DOHH2 (cell line): ENCODE data around the gene TBCD.

Source experiments
- EZH2phosphoT487 ChIP-seq: fragments of 200-600 bp; sonication (generic); IDR thresholded peaks from 2 replicates; pipeline ENCODE4 v1.6.1; 2017; ENCODE audit warnings: borderline replicate concordance, mild to moderate bottlenecking, antibody characterized with exemption, low read length, moderate library complexity, mixed read lengths
- TF ChIP-seq, protein P1 (sequence below): fragments of 200-600 bp; sonication (generic); IDR thresholded peaks from one replicate; pipeline ENCODE4 v1.5.1; 2014; ENCODE audit warnings: antibody characterized with exemption, mild to moderate bottlenecking, low read depth, low read length; ENCODE audit not compliant: poor library complexity, severe bottlenecking

DNA sequence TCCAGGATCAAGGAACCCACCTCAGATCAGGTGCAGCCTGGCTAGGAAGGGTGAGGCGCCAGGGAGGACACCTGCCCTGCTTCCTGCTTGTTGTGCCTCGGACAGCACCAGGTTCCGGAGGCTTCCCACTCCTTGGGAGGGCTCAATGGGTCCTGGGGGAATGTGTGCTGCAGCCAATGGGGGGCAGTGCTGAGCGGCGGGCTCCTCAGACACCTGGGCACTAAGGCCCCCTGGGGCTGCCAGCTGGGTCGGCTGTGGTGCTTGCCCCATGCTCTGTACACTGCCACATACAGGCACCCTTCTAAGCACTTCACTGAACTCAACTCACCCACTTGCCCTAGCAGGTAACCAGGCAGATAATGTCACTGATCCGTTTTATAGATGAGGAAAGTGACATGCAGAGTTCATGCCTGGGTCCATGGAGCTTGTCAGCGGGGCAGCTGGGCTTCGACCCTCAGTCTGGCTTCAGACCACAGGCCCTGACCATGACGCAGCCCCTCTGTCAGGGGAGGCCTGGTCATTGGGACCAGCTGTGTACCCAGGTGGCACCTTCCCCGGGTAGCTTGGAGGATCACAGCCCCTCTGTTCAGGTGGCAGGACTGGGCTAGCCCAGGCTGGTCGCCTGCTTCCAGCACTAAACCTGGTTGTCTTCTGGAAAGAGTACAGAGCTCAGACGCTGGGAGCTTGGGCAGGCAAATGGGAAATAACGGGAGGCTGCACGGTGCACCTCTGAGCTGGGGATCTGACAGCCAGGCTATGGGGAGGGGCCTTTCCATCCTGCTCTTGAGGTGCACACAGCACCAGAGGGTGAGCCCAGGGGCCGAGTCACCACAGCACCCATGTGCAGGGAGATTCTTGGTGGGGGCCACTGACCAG lies 8.3 kb upstream of the TBCD start:
- TF ChIP-seq, protein P1, sequence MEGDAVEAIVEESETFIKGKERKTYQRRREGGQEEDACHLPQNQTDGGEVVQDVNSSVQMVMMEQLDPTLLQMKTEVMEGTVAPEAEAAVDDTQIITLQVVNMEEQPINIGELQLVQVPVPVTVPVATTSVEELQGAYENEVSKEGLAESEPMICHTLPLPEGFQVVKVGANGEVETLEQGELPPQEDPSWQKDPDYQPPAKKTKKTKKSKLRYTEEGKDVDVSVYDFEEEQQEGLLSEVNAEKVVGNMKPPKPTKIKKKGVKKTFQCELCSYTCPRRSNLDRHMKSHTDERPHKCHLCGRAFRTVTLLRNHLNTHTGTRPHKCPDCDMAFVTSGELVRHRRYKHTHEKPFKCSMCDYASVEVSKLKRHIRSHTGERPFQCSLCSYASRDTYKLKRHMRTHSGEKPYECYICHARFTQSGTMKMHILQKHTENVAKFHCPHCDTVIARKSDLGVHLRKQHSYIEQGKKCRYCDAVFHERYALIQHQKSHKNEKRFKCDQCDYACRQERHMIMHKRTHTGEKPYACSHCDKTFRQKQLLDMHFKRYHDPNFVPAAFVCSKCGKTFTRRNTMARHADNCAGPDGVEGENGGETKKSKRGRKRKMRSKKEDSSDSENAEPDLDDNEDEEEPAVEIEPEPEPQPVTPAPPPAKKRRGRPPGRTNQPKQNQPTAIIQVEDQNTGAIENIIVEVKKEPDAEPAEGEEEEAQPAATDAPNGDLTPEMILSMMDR, result peak; percentile 17
- no peak for TF ChIP-seq EZH2phosphoT487
